Ishikawa (cell line): ENCODE measurements around the gene COL12A1.

Experiments used
- CEBPB ChIP-seq: IDR thresholded peaks from 2 replicates; pipeline ENCODE4 v1.6.1; 2012
- CREB1 ChIP-seq: IDR thresholded peaks from 2 replicates; pipeline ENCODE4 v1.6.1; 2012; ENCODE audit warnings: low read depth
- EGR1 ChIP-seq: IDR thresholded peaks from 2 replicates; pipeline ENCODE4 v1.6.1; 2012
- EP300 ChIP-seq: IDR thresholded peaks from 2 replicates; pipeline ENCODE4 v1.6.1; 2012; ENCODE audit warnings: borderline replicate concordance
- FOXM1 ChIP-seq: IDR thresholded peaks from 2 replicates; pipeline ENCODE4 v1.6.1; 2012; ENCODE audit warnings: low read depth, borderline replicate concordance
- MAX ChIP-seq: IDR thresholded peaks from 2 replicates; pipeline ENCODE4 v1.6.1; 2012
- NFIC ChIP-seq: IDR thresholded peaks from 2 replicates; pipeline ENCODE4 v1.6.1; 2012
- RAD21 ChIP-seq: IDR thresholded peaks from 2 replicates; pipeline ENCODE4 v1.6.1; 2012; ENCODE audit warnings: low read depth
- REST ChIP-seq: IDR thresholded peaks from 2 replicates; pipeline ENCODE4 v1.6.1; 2012; ENCODE audit warnings: low read depth, mild to moderate bottlenecking
- TAF1 ChIP-seq: IDR thresholded peaks from 2 replicates; pipeline ENCODE4 v1.6.1; 2012; ENCODE audit warnings: low read depth, mild to moderate bottlenecking
- TCF12 ChIP-seq: IDR thresholded peaks from 2 replicates; pipeline ENCODE4 v1.6.1; 2012; ENCODE audit warnings: low read depth
- TEAD4 ChIP-seq: IDR thresholded peaks from 2 replicates; pipeline ENCODE4 v1.6.1; 2012
- USF1 ChIP-seq: IDR thresholded peaks from 2 replicates; pipeline ENCODE4 v1.6.1; 2012
- YY1 ChIP-seq: IDR thresholded peaks from 2 replicates; pipeline ENCODE4 v1.6.1; 2012; ENCODE audit warnings: low read depth
- ZBTB7A ChIP-seq: IDR thresholded peaks from 2 replicates; pipeline ENCODE4 v1.6.1; 2012; ENCODE audit warnings: low read depth

Gene COL12A1

GRCh38 chr6:75171567-75171966 lies 34.3 kb downstream of the COL12A1 start:
- no peak for TF ChIP-seq MAX
- no peak for TF ChIP-seq YY1
- no peak for TF ChIP-seq ZBTB7A
- no peak for TF ChIP-seq TEAD4
- TF ChIP-seq CREB1, result no peak
- TF ChIP-seq CEBPB, result no peak
- no peak for TF ChIP-seq EGR1
- TF ChIP-seq TCF12, result no peak
- no peak for TF ChIP-seq TAF1
- TF ChIP-seq EP300, result no peak

GRCh38 chr6:75170691-75171560 lies 34.9 kb downstream of the COL12A1 start:
- TF ChIP-seq MAX (no peak), CEBPB (no peak)

- TF ChIP-seq USF1 (no peak), FOXM1 (no peak), CREB1 (no peak), RAD21 (no peak), MAX (no peak), TCF12 (no peak), CEBPB (no peak), ZBTB7A (no peak), YY1 (no peak)
Measured at GRCh38 chr6:75169689-75170586, 35.9 kb downstream of the COL12A1 start.

- TF ChIP-seq USF1 (no peak), TAF1 (no peak), TCF12 (no peak), TEAD4 (no peak), EGR1 (no peak), REST (no peak), CREB1 (no peak), YY1 (no peak), RAD21 (no peak), NFIC (no peak), CEBPB (no peak), EP300 (no peak), MAX (no peak), FOXM1 (no peak)
Measured at GRCh38 chr6:75167851-75168250, 38.0 kb downstream of the COL12A1 start.

GRCh38 chr6:75167325-75167724 lies 38.5 kb downstream of the COL12A1 start:
- no peak for TF ChIP-seq NFIC
- no peak for TF ChIP-seq TEAD4
- TF ChIP-seq FOXM1, result no peak
- no peak for TF ChIP-seq REST
- no peak for TF ChIP-seq USF1
- TF ChIP-seq EP300, result no peak
- no peak for TF ChIP-seq EGR1
- TF ChIP-seq CREB1, result no peak
